Esophagus squamous epithelium (tissue), 5 donors: ENCODE measurements around the gene PRDM12. TPM values are rescaled to one million over a fixed set of nuclear protein-coding genes. Genes with fewer than 3 reads are reported as not detected.
A peak's percentile ranks its signal among the peaks of the same experiment; 100 is the strongest.

Experiments
- DNase-seq: peaks from one replicate; lab custom pipeline; 2025; lab: John Stamatoyannopoulos, UW
- H3K27ac ChIP-seq, 4 donors: fragments of 200-600 bp; sonication (generic); one replicate each; pipeline ENCODE4 v1.5.1; 2016 to 2019; ENCODE audit warnings: mild to moderate bottlenecking in 1 of 4
- H3K27me3 ChIP-seq, 4 donors: fragments of 200-600 bp; sonication (generic); 1 replicate in 3 of 4; 2 replicates in 1 of 4; pipeline versions ENCODE4 v1.5.1 to v1.6.0; 2017 to 2021; ENCODE audit warnings: antibody characterized with exemption in 1 of 4
- H3K36me3 ChIP-seq, 3 donors: fragments of 200-600 bp; sonication (generic); one replicate each; pipeline ENCODE4 v1.5.1; 2016 to 2019
- H3K4me1 ChIP-seq, 3 donors: fragments of 200-600 bp; sonication (generic); one replicate each; pipeline ENCODE4 v1.5.1; 2017 to 2019
- H3K4me3 ChIP-seq, 4 donors: fragments of 200-600 bp; sonication (generic); 1 replicate in 3 of 4; 2 replicates in 1 of 4; pipeline ENCODE4 v1.5.1; 2016 to 2019; ENCODE audit warnings: mild to moderate bottlenecking in 2 of 4, moderate library complexity in 1 of 4
- H3K9me3 ChIP-seq, 3 donors: fragments of 200-600 bp; sonication (generic); one replicate each; pipeline ENCODE4 v1.5.1; 2016 to 2019
- POLR2A ChIP-seq, 4 donors: fragments of 450-650 bp; IDR thresholded peaks; one replicate each; pipeline ENCODE4 v1.6.1; 2017; ENCODE audit warnings: antibody characterized with exemption in 4 of 4, mild to moderate bottlenecking in 4 of 4, moderate library complexity in 3 of 4
- WGBS, 2 donors: methylation state at CpG; one replicate each; pipeline ENCODE4 v1.1.5; 2018; 5-methylcytosine and 5-hydroxymethylcytosine counted together
- intact Hi-C: fragments of 100-400 bp; cut with DNase I; formaldehyde crosslinking; loops from one replicate; pipeline ENCODE4 v1.15.0; 2022
- total RNA-seq, 4 donors: library from RNA; depleted of rRNA; stranded (reverse); fragments of >200 nt; gene quantifications; one replicate each; pipeline ENCODE4 v1.1.0, GENCODE V29; 2016
- TF ChIP-seq, protein P1 (sequence below), 6 experiments: fragments of 450-650 bp in 4 of 6; fragments of 200-600 bp in 2 of 6; sonication (generic) in 2 of 6; IDR thresholded peaks; one replicate each; pipeline ENCODE4 v1.5.1; 2016 to 2019; ENCODE audit warnings: antibody characterized with exemption in 6 of 6, mild to moderate bottlenecking in 4 of 6, moderate library complexity in 4 of 6
- donor health status: DM: yes; HTN: yes; CAD: no.

The PRDM12 gene
- not detected for total RNA-seq

DNA sequence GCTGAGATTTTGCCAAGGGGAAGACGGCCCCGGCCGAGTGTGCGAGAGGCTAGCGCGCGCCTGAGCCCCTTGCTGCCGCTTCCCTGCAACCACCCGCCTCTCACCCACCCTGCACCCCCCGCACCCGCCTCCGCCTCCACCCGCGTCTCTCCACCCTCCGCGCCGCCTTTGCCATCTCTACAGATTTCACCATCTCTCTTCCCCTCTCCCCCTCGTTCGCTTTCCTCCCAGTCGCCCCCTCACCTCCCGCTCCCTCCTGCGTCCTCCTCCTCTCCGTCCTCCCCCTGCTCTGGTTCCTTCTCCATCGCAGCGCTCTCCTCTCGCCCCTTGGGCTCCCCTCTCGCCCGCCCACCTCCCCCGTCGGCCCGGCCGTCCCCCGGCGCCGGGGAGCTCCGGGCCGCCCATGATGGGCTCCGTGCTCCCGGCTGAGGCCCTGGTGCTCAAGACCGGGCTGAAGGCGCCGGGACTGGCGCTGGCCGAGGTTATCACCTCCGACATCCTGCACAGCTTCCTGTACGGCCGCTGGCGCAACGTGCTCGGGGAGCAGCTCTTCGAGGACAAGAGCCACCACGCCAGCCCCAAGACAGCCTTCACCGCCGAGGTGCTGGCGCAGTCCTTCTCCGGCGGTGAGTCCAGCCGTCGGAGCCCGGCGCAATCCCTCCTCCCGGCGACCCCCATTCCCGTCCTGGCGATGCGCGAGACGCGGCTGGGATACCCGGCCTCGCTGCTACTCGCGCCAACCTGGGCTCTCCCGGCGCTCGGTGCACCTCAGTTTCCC, at the start of gene PRDM12:
TSS of gene PRDM12 (plus strand) at position 344 of the 778 bp plus-strand sequence. CDS start at position 404, 60 bp downstream.
- DNase-seq = no peak
- intact Hi-C loops = no loop called here
- 5 to 7% methylated on average over 13 to 34 of the region's 76 CpGs for WGBS, 2 donors
- H3K9me3 ChIP-seq = no peaks in the 10 kb centered on the region
- peaks cover 65 to 96% (median 77%) of the 10 kb centered on the region in 4 donors for H3K27me3 ChIP-seq
- no peaks in the 10 kb centered on the region for H3K36me3 ChIP-seq
- no peak for TF ChIP-seq POLR2A (IDR thresholded peaks at IDR 0.05)
- TF ChIP-seq, protein P1, sequence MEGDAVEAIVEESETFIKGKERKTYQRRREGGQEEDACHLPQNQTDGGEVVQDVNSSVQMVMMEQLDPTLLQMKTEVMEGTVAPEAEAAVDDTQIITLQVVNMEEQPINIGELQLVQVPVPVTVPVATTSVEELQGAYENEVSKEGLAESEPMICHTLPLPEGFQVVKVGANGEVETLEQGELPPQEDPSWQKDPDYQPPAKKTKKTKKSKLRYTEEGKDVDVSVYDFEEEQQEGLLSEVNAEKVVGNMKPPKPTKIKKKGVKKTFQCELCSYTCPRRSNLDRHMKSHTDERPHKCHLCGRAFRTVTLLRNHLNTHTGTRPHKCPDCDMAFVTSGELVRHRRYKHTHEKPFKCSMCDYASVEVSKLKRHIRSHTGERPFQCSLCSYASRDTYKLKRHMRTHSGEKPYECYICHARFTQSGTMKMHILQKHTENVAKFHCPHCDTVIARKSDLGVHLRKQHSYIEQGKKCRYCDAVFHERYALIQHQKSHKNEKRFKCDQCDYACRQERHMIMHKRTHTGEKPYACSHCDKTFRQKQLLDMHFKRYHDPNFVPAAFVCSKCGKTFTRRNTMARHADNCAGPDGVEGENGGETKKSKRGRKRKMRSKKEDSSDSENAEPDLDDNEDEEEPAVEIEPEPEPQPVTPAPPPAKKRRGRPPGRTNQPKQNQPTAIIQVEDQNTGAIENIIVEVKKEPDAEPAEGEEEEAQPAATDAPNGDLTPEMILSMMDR (IDR thresholded peaks at IDR 0.05) = no peak
- H3K4me1 ChIP-seq = peaks cover 64 to 75% (median 65%) of the 10 kb centered on the region in 3 donors
- H3K27ac ChIP-seq = no peak within 1 kb of the TSS
- peak within 1 kb of the TSS in 2 of 4 donors; percentile 27 to 53 for H3K4me3 ChIP-seq

DNA sequence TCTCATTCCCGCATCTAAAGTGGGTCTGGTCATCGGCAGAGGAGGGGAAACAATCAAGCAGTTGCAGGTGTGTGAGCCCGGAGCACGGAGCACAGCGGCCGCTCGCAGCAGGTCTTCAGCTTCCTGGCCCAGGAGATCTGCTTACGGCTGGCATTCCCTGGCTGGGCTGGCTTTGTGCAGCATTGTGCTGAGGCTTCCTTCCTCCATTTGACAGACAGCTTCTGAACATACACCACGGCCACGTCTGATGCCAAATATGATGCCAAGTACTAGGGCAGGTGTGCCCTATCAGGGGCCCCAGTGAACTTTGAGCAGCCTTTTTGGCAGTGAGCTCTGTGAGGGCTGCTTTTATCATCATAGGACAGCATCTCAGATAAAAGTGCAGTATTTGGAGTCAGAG, 47.9 kb upstream of the PRDM12 start:
- Histone ChIP-seq H3K9me3 (no peaks in the 10 kb centered on the region), H3K4me1 (no peaks in the 10 kb centered on the region), H3K36me3 (peaks cover 23 to 99% (median 52%) of the 10 kb centered on the region in 3 donors), H3K4me3 (no peak overlapping the region), H3K27me3 (no peaks in the 10 kb centered on the region), H3K27ac (no peak overlapping the region)
- DNase-seq = no peak
- 93 to 95% methylated on average over 10 of the region's 10 CpGs for WGBS, 2 donors
- intact Hi-C loops = no loop called here
- TF ChIP-seq POLR2A (IDR thresholded peaks at IDR 0.05) = no peak
- TF ChIP-seq, protein P1 (IDR thresholded peaks at IDR 0.05) = no peak

DNA sequence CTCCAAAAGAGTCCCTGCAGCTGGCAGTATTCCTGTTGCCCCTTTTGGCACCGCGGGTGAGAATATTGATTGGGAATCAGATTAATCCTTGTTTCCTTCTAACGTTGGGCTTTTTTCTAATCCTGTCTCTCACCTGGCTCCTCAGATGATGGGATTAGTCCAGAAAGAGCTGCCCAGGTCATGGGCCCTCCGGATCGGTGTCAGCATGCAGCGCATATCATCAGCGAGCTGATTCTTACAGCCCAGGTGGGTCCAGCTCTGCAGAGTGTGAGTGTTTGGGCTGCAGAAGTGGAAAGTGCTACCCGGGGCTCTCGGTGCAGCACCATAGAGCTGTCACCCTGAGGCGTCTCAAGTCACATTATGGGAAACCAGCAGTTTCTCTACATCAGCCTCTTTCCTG, 40.9 kb upstream of the PRDM12 start:
- no peak for DNase-seq
- Histone ChIP-seq H3K27ac (no peak overlapping the region), H3K9me3 (no peaks in the 10 kb centered on the region), H3K27me3 (no peaks in the 10 kb centered on the region), H3K4me1 (no peaks in the 10 kb centered on the region), H3K4me3 (no peak overlapping the region), H3K36me3 (peaks cover 42 to 100% (median 52%) of the 10 kb centered on the region in 3 donors)
- TF ChIP-seq, protein P1 (IDR thresholded peaks at IDR 0.05) = no peak
- no peak for TF ChIP-seq POLR2A (IDR thresholded peaks at IDR 0.05)
- WGBS, 2 donors = 88 to 91% methylated on average over 8 to 10 of the region's 10 CpGs
- intact Hi-C loops = no loop called here

DNA sequence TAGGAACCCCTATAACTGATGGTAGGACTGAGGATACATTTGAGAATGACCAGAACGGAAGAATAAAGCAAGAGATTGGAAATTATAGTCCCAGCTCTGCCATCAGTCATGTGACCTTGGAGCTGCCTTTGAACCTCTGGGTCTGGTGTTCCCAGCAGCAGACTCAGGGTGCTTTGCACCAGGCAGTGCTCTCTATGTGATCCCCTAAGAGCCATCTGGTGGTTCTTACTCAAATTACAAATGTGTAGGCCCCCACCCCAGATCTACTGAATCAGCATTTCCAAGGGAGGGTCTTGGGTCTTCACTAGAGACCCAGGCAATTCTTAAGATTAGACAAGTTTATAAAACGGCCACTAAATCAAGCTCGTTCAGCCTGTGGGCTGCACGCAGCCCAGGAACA, 40.2 kb upstream of the PRDM12 start:
- Histone ChIP-seq H3K27ac (no peak overlapping the region), H3K36me3 (peaks cover 37 to 100% (median 49%) of the 10 kb centered on the region in 3 donors), H3K9me3 (no peaks in the 10 kb centered on the region), H3K27me3 (no peaks in the 10 kb centered on the region), H3K4me1 (no peaks in the 10 kb centered on the region), H3K4me3 (no peak overlapping the region)
- WGBS, 2 donors = 88 to 97% methylated on average over 4 of the region's 4 CpGs
- TF ChIP-seq, protein P1 (IDR thresholded peaks at IDR 0.05) = no peak
- no peak for TF ChIP-seq POLR2A (IDR thresholded peaks at IDR 0.05)
- intact Hi-C loops = no loop called here
- DNase-seq = no peak

DNA sequence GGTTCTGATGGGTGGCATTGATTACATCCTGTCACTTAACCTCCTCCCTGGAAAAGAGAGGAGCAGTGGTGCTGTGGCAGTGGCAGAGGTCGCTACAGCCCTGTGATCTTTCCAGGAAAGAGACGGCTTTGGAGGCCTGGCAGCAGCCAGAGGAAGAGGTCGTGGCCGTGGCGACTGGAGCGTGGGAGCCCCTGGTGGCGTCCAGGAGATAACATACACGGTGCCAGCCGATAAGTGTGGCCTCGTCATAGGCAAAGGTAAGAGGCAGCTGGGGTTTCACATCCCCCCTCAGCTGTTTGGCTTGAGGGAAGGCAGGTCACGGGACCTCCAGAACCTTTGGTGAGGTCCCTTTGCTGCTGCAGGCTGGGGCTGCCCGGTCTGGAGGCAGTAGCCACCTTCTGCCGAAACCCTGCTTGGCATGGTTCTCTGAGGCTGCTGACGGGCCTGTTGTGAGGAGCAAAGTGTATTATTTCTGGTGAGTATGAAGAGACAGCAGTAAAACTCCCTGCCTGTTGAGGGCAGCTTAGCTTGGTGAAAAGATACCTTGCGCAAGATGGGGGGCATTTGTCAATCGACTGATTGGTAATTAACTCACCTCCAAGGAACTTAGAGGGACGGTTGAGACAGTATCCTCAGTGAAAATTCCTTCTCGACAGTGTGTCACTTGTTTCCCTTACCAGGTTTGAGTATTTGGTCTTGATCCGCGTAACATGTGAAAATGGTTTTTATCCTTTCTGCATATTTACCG, 38.0 kb upstream of the PRDM12 start:
- Histone ChIP-seq H3K27me3 (no peaks in the 10 kb centered on the region), H3K9me3 (no peaks in the 10 kb centered on the region), H3K36me3 (peaks cover 43 to 100% (median 54%) of the 10 kb centered on the region in 3 donors), H3K27ac (no peak overlapping the region), H3K4me3 (no peak overlapping the region), H3K4me1 (no peaks in the 10 kb centered on the region)
- DNase-seq = no peak
- WGBS, 2 donors = 79 to 86% methylated on average over 15 to 18 of the region's 21 CpGs
- no peak for TF ChIP-seq POLR2A (IDR thresholded peaks at IDR 0.05)
- TF ChIP-seq, protein P1 (IDR thresholded peaks at IDR 0.05) = peak in 1 of 6 experiments; percentile 9
- intact Hi-C loops = no loop called here
